ENCODE measurements around the gene PPP2R5A. TPM values are rescaled to one million over a fixed set of nuclear protein-coding genes. Genes with fewer than 3 reads are reported as not detected.

Gene PPP2R5A
- total RNA-seq, 1 experiment from 2014 or later = 27.2 TPM

- Histone ChIP-seq H3K9me3 (replicated peaks) (no peaks in the 10 kb centered on the region), H3K4me3 (no peak overlapping the region), H3K27me3 (replicated peaks) (no peaks in the 10 kb centered on the region), H3K4me1 (replicated peaks) (no peaks in the 10 kb centered on the region), H3K36me3 (no peaks in the 10 kb centered on the region), H3K27ac (no peak overlapping the region)
- DNase-seq (ENCODE audit: low read depth in 1 of 2, low spot score in 2 of 2) = no peak
These were observed 29.4 kb upstream of the PPP2R5A start for GRCh38 chr1:212255705-212256307.

- Histone ChIP-seq H3K9me3 (replicated peaks) (no peaks in the 10 kb centered on the region), H3K27me3 (replicated peaks) (no peaks in the 10 kb centered on the region), H3K4me1 (replicated peaks) (no peaks in the 10 kb centered on the region), H3K4me3 (no peak overlapping the region), H3K27ac (no peak overlapping the region), H3K36me3 (no peaks in the 10 kb centered on the region)
- no peak for DNase-seq (ENCODE audit: low read depth in 1 of 2, low spot score in 2 of 2)
These were observed 28.8 kb upstream of the PPP2R5A start for GRCh38 chr1:212256369-212256768.

GRCh38 chr1:212257157-212257556 lies 28.1 kb upstream of the PPP2R5A start:
- Histone ChIP-seq H3K27me3 (replicated peaks) (no peaks in the 10 kb centered on the region), H3K27ac (no peak overlapping the region), H3K36me3 (no peaks in the 10 kb centered on the region), H3K4me1 (replicated peaks) (no peaks in the 10 kb centered on the region), H3K9me3 (replicated peaks) (no peaks in the 10 kb centered on the region), H3K4me3 (no peak overlapping the region)
- DNase-seq (ENCODE audit: low read depth in 1 of 2, low spot score in 2 of 2) = no peak

GRCh38 chr1:212259693-212260480 lies 25.3 kb upstream of the PPP2R5A start:
- Histone ChIP-seq H3K4me1 (replicated peaks) (no peaks in the 10 kb centered on the region), H3K27ac (no peak overlapping the region), H3K36me3 (no peaks in the 10 kb centered on the region), H3K9me3 (replicated peaks) (no peaks in the 10 kb centered on the region), H3K4me3 (no peak overlapping the region), H3K27me3 (replicated peaks) (no peaks in the 10 kb centered on the region)
- DNase-seq (ENCODE audit: low read depth in 1 of 2, low spot score in 2 of 2) = no peak

GRCh38 chr1:212260557-212261355 lies 24.5 kb upstream of the PPP2R5A start:
- DNase-seq (ENCODE audit: low read depth in 1 of 2, low spot score in 2 of 2) = no peak
- no peaks in the 10 kb centered on the region for H3K27me3 ChIP-seq (replicated peaks)
- H3K27ac ChIP-seq = no peak overlapping the region
- H3K9me3 ChIP-seq (replicated peaks) = no peaks in the 10 kb centered on the region
- no peaks in the 10 kb centered on the region for H3K4me1 ChIP-seq (replicated peaks)
- no peak overlapping the region for H3K4me3 ChIP-seq
- no peaks in the 10 kb centered on the region for H3K36me3 ChIP-seq

GRCh38 chr1:212261361-212261929 lies 23.8 kb upstream of the PPP2R5A start:
- Histone ChIP-seq H3K4me3 (no peak overlapping the region), H3K27ac (no peak overlapping the region), H3K4me1 (replicated peaks) (no peaks in the 10 kb centered on the region), H3K27me3 (replicated peaks) (no peaks in the 10 kb centered on the region), H3K36me3 (no peaks in the 10 kb centered on the region), H3K9me3 (replicated peaks) (no peaks in the 10 kb centered on the region)
- no peak for DNase-seq (ENCODE audit: low read depth in 1 of 2, low spot score in 2 of 2)

GRCh38 chr1:212267017-212267416 lies 18.2 kb upstream of the PPP2R5A start:
- no peak for DNase-seq (ENCODE audit: low read depth in 1 of 2, low spot score in 2 of 2)
- Histone ChIP-seq H3K36me3 (no peaks in the 10 kb centered on the region), H3K4me1 (replicated peaks) (no peaks in the 10 kb centered on the region), H3K9me3 (replicated peaks) (no peaks in the 10 kb centered on the region), H3K27me3 (replicated peaks) (0 out of 2 replicates have a peak, but pooled peaks cover 2% of the 10 kb centered on the region), H3K4me3 (no peak overlapping the region), H3K27ac (no peak overlapping the region)

- H3K36me3 ChIP-seq = no peaks in the 10 kb centered on the region
- DNase-seq (ENCODE audit: low read depth in 1 of 2, low spot score in 2 of 2) = no peak
- H3K4me3 ChIP-seq = no peak overlapping the region
- no peak overlapping the region for H3K27ac ChIP-seq
- H3K9me3 ChIP-seq (replicated peaks) = no peaks in the 10 kb centered on the region
- H3K27me3 ChIP-seq (replicated peaks) = 0 out of 2 replicates have a peak, but pooled peaks cover 2% of the 10 kb centered on the region
- H3K4me1 ChIP-seq (replicated peaks) = no peaks in the 10 kb centered on the region
These were observed 17.8 kb upstream of the PPP2R5A start for GRCh38 chr1:212267460-212267859.

GRCh38 chr1:212269306-212269705 lies 15.9 kb upstream of the PPP2R5A start:
- H3K27ac ChIP-seq = no peak overlapping the region
- 0 out of 2 replicates have a peak, but pooled peaks cover 2% of the 10 kb centered on the region for H3K27me3 ChIP-seq (replicated peaks)
- no peaks in the 10 kb centered on the region for H3K4me1 ChIP-seq (replicated peaks)
- DNase-seq (ENCODE audit: low read depth in 1 of 2, low spot score in 2 of 2) = no peak
- no peak overlapping the region for H3K4me3 ChIP-seq
- no peaks in the 10 kb centered on the region for H3K36me3 ChIP-seq
- H3K9me3 ChIP-seq (replicated peaks) = no peaks in the 10 kb centered on the region

- no peak overlapping the region for H3K27ac ChIP-seq
- H3K4me1 ChIP-seq (replicated peaks) = no peaks in the 10 kb centered on the region
- H3K9me3 ChIP-seq (replicated peaks) = no peaks in the 10 kb centered on the region
- H3K4me3 ChIP-seq = no peak overlapping the region
- H3K27me3 ChIP-seq (replicated peaks) = 0 out of 2 replicates have a peak, but pooled peaks cover 2% of the 10 kb centered on the region
- no peak for DNase-seq (ENCODE audit: low read depth in 1 of 2, low spot score in 2 of 2)
- H3K36me3 ChIP-seq = no peaks in the 10 kb centered on the region
These were observed 14.6 kb upstream of the PPP2R5A start for GRCh38 chr1:212270564-212270963.

- H3K36me3 ChIP-seq = no peaks in the 10 kb centered on the region
- H3K27me3 ChIP-seq (replicated peaks) = 0 out of 2 replicates have a peak, but pooled peaks cover 2% of the 10 kb centered on the region
- DNase-seq (ENCODE audit: low read depth in 1 of 2, low spot score in 2 of 2) = no peak
- no peaks in the 10 kb centered on the region for H3K9me3 ChIP-seq (replicated peaks)
- no peak overlapping the region for H3K27ac ChIP-seq
- H3K4me1 ChIP-seq (replicated peaks) = no peaks in the 10 kb centered on the region
- no peak overlapping the region for H3K4me3 ChIP-seq
These were observed 14.0 kb upstream of the PPP2R5A start for GRCh38 chr1:212271234-212271633.

GRCh38 chr1:212271823-212272485 lies 13.3 kb upstream of the PPP2R5A start:
- 0 out of 2 replicates have a peak, but pooled peaks cover 2% of the 10 kb centered on the region for H3K27me3 ChIP-seq (replicated peaks)
- no peaks in the 10 kb centered on the region for H3K9me3 ChIP-seq (replicated peaks)
- no peaks in the 10 kb centered on the region for H3K36me3 ChIP-seq
- no peaks in the 10 kb centered on the region for H3K4me1 ChIP-seq (replicated peaks)
- H3K4me3 ChIP-seq = no peak overlapping the region
- no peak overlapping the region for H3K27ac ChIP-seq
- DNase-seq (ENCODE audit: low read depth in 1 of 2, low spot score in 2 of 2) = no peak

GRCh38 chr1:212281590-212281989 lies 3.6 kb upstream of the PPP2R5A start:
- peaks cover 6% of the 10 kb centered on the region; the same call in 1 of the 2 replicates for H3K36me3 ChIP-seq
- DNase-seq (ENCODE audit: low read depth in 1 of 2, low spot score in 2 of 2) = no peak
- no peak overlapping the region for H3K27ac ChIP-seq
- H3K9me3 ChIP-seq (replicated peaks) = 0 out of 2 replicates have a peak, but pooled peaks cover 2% of the 10 kb centered on the region
- peaks cover 10% of the 10 kb centered on the region for H3K4me1 ChIP-seq (replicated peaks)
- no peak overlapping the region for H3K4me3 ChIP-seq
- peaks cover 4% of the 10 kb centered on the region; the same call in 1 of the 2 replicates for H3K27me3 ChIP-seq (replicated peaks)

Measured in SJSA1 (cell line).